Coronary artery (tissue), 2 donors: Measurements from ENCODE around the gene JAKMIP1.

Experiments used
- DNase-seq: peaks from one replicate; pipeline ENCODE4 v3.0.0-alpha.2; 2017; ENCODE audit warnings: low spot score
- H3K27ac ChIP-seq, 2 donors: fragments of 200-600 bp; sonication (generic); one replicate each; pipeline ENCODE4 v1.5.1; 2016 to 2019
- H3K4me3 ChIP-seq: fragments of 200-600 bp; sonication (generic); 2 replicates; pipeline ENCODE4 v1.5.1; 2016; ENCODE audit warnings: mild to moderate bottlenecking, moderate library complexity
- CTCF ChIP-seq: fragments of 200-600 bp; sonication (generic); IDR thresholded peaks from one replicate; pipeline ENCODE4 v1.5.1; 2019; ENCODE audit warnings: antibody characterized with exemption

The JAKMIP1 gene

GRCh38 chr4:6048537-6048936 is 151.8 kb downstream of the JAKMIP1 start:
- no peak for DNase-seq
- Histone ChIP-seq H3K27ac (no peak overlapping the region), H3K4me3 (no peak overlapping the region)
- TF ChIP-seq CTCF, result no peak

GRCh38 chr4:6047130-6047673 is 153.1 kb downstream of the JAKMIP1 start:
- Histone ChIP-seq H3K27ac (no peak overlapping the region), H3K4me3 (no peak overlapping the region)
- no peak for TF ChIP-seq CTCF
- no peak for DNase-seq

DNA sequence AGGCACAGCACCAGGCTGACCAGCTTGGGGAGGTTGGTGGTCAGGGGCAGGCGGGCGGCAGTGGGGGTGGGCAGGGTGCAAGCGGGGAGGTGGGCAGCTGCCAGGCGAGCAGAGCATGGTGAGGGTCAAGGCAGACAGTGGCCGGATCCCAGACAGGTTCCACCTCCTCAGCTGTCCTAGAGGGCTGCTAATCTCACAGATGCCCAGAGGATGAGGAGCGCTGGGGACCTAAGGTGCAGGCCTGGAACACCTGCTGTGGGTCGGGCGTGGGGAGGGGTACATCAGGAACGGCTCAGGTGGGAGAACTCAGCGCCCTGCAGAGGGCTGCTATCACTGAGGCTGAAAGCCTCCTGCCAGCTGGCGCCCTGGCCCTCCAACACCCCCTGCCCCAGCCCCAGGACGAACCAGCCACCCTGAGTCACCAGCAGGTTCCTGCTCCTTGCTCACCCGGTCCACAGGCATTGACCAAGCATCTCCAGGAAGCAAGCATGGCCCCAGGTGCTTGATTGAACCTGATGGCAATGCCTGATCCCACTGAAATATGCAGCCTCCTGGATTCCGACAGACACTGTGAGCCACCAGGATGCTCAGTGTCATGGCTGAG is 153.7 kb downstream of the JAKMIP1 start:
- TF ChIP-seq CTCF, result no peak
- H3K27ac ChIP-seq, result no peak overlapping the region
- DNase-seq, result no peak

GRCh38 chr4:6044805-6045204 is 155.5 kb downstream of the JAKMIP1 start:
- no peak overlapping the region for H3K4me3 ChIP-seq
- TF ChIP-seq CTCF, result no peak
- no peak for DNase-seq
- H3K27ac ChIP-seq, result no peak overlapping the region

More for the DNA sequence above, 153.7 kb downstream of the JAKMIP1 start:
- H3K4me3 ChIP-seq, result no peak overlapping the region

GRCh38 chr4:6044276-6044675 is 156.1 kb downstream of the JAKMIP1 start:
- Histone ChIP-seq H3K4me3 (no peak overlapping the region), H3K27ac (no peak overlapping the region)
- no peak for TF ChIP-seq CTCF
- no peak for DNase-seq

GRCh38 chr4:6043843-6044242 is 156.5 kb downstream of the JAKMIP1 start:
- H3K27ac ChIP-seq, result no peak overlapping the region
- no peak for TF ChIP-seq CTCF
- no peak overlapping the region for H3K4me3 ChIP-seq
- DNase-seq, result no peak

DNA sequence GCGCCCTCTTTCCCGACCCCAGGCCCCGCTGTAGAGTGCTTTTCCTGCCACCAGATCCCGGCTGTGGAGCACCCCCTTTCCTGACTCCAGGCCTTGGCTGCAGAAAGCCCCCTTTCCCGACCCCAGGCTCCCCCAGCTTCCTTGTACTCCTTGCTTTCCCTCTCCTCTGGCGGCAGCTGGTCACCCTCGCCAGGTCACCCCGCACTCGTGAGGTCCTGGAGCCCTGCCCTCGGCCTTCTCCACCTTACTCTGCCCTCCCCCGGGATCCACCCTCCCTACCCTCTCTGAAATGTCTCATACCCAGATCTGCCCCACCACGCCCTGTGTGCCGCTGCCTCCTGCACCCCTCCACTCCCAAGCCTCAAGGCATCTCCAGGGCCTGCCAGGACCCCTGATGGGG is 157.2 kb downstream of the JAKMIP1 start:
- no peak overlapping the region for H3K27ac ChIP-seq
- no peak for DNase-seq
- H3K4me3 ChIP-seq, result no peak overlapping the region
- TF ChIP-seq CTCF, result no peak
